Eye (tissue), 1 donor: ENCODE measurements around the gene RPAIN.
"Not testable (repeated sequence)": the region's sequence is repeated elsewhere in the genome, so short reads cannot be mapped to it uniquely, and the experiment has no call there.

Experiments
- DNase-seq: peaks from one replicate; pipeline ENCODE4 v3.0.0-alpha.2; 2015

The RPAIN gene

DNA sequence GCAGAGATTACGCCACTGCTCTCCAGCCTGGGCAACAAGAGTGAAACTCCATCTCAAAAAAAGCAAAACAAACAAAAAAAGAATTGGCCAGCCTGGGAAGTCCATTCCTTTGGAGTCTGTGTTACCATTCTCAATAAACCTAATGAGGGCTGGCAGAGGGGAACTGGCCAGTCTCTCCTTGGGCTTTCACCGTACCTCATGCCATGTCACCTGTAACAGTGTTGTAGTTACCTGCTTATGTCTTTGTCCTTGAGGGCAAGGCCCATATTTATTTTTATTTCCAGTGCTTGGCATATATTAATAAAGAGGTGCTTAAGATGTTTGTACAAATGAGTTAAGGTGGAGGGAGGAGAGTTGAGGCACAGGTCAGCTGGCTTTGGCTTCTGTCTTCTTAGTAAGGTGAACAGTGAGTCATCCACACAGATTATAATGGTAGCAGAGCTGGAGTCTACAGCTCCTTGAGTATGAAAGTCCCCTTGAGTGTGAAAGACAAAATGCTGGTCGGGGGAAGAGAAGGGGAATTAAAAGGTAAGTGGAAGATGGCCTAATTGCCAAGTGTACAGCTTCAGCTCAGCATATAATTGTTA, 10.5 kb downstream of the RPAIN start:
- DNase-seq: no peak

DNA sequence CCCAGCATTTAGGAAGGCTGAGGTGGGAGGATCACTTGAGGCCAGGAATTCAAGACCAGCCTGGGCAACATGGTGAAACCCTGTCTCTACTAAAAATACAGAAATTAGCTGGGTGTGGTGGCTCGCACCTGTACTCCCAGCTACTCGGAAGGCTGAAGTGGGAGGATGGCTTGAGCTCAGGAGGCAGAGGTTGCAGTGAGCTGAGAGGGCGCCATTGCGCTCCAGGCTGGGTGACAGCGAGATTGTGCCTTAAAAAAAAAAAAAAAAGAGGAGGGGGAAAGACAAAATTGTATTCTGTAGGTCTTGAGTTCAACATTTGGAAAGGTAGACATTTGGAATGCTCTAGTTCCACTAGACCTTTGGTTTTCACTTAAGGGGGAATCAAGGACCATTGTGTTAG, 11.3 kb downstream of the RPAIN start:
- DNase-seq: not testable (repeated sequence)

DNA sequence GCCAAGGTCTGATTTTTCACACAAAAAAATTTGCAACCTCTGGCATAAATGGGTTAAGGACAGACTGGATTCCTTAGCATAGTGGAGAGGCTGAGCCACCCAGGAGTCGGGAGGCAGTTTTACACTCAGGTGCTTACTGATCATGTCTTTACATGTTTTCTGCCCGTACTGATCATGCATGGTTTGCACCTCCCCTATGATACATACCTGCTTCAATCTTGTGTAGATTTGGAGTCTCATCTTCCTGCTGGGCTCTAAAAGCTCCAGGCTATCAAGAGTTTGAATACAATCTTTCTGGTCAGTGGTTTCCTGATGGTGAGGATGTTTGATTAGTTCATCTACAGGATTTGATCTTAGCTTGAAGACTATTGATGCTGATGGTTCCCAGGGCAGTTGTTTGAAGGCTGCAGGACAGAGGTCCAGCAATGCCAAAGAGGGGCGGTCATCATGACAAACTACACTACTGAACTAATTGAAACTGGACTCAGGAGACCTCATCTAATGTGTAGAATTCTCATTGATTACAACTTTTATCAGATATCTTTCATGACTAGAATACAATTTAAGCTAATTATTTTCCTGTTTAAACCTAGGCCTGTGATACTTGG, 12.1 kb downstream of the RPAIN start:
- DNase-seq: peak; percentile 79

DNA sequence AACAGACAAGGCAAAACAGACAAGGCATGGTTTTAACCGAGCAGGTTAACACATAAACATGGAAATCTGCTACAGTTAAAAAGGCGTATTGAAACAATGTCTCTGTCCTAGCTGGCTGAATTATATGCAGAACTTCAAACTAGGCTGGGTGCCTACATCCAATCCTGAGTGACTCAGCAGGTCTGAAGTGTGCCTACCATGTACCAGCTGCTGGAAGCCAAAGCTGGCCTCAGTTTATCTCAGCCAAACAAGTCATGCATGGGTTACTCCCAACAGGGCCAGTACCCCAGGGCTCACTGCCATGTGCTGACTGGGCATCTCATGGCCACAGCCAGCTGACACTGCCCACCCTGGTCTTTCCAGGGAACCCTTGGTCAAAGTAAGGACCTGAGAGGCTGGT, 15.0 kb downstream of the RPAIN start:
- no peak for DNase-seq

DNA sequence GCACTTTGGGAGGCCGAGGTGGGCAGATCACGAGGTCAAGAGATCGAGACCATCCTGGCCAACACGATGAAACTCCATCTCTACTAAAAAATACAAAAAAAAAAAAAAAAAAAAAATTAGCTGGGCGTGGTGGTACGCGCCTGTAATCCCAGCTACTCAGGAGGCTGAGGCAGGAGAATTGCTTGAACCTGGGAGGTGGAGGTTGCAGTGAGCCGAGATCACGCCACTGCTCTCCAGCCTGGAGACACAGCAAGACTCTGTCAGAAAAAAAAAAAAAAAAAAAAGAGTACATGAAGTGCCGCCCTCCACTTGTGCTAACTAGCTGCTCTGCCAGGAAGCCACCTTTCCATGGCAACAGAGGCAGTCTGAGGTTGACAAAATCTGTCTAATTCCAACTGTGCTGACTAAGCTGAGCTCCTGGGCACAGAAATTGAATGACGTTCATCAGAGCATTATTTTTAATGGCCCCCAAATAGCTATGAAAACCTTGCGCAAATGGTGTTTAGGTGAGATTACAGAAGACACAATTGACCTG, 15.9 kb downstream of the RPAIN start:
- DNase-seq: not testable (repeated sequence)

DNA sequence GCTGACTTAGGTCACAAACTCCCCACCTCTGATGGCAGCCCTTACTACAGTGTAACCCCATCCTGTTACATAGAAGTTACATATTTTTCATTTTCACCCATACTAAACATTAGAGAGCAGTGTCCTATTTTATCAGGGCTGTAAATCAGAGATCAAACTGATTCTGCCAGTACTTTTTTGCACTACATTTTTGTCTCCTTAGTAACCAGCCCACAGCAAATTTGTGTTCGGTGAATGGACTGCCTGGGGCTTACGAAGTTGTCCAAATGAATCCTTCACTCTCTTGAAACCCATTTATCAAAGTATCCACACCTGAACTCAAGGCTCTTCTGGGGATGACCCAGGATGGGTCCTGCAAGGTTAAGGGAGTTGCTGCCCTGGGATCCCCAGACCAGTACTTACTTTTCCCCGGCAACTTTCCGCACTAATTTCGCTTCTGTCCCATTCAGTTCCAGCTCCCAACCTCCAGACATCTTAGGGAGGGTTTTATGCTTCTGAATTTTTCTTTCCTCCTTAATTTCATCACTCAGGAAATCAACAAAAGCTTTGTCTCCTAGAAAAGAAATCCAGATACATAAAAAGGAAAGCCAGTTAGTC, 17.8 kb downstream of the RPAIN start:
- no peak for DNase-seq

DNA sequence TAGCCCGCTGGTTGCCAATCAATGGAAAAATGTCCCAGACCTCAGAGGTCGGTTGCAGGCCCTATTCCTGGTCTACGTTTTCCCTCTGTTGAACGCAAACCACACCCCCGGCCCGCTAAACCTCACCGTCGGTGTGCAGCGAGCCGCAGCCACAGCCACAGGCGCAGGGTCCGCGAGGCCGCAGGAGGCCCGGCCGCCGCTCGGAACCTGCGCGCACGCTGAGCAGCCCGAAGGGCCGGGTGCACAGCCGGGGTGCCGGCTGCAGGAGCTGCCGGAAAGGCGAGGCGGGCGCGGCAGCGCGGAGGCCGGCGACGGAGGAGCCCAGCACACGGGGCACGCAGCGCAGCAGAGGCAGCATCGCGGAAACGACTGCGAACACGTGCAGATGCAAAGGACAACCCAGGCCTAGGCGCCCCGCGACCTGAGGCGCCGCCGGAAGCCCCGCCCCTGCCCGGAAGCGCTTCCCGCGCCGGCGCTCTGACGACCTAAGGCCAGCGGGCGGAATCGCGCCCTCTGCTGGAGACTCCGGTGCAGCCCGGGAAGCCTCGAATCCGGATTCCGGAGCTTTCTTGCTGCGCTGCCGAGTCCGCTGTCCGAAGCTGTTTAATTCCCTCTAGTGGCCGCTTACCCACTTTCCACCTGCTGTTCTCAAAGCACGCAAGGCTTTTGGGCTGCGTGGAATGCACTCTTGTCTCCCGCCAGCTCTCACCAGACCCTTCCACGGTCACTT, 18.9 kb downstream of the RPAIN start, which contains the start of gene C1QBP:
TSS of gene C1QBP (minus strand) at position 440 of the 730 bp plus-strand sequence. CDS start at position 358, 82 bp downstream.
- DNase-seq: peak; percentile 98

DNA sequence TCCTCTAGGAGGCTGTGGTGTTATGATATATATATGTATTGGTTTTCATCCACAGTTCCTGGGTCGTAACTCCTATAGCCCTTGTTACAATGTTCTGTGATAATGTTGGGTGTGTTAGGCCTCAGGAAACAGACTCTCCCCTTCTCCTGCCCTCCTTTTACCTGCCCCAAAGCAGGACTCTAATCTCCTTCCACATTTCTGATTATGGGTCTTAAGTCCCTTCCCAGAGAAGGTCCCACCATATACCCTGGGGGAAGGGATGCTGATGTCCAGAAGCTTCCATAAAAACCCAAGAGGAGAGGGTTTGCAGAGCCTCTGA, 19.4 kb downstream of the RPAIN start:
- no peak for DNase-seq

DNA sequence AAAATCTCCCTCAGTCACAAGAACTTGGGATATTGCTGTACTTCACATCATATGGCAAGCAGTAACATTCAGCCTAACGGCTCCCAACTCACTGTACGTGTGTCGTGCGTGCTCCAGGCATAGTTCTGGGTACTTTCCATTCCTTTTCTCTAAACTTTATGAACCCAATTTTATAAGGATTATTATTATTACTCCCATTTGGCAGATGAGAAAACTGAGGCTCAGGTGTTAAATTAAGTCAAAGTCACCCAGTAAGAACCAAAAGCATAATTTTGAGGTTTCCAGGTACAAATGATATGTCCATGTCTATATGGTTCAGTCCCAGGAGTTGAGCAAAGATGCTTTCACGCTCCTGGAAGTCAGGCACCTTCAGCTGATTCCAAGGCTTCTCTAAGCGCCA, 23.7 kb downstream of the RPAIN start:
- DNase-seq: no peak

DNA sequence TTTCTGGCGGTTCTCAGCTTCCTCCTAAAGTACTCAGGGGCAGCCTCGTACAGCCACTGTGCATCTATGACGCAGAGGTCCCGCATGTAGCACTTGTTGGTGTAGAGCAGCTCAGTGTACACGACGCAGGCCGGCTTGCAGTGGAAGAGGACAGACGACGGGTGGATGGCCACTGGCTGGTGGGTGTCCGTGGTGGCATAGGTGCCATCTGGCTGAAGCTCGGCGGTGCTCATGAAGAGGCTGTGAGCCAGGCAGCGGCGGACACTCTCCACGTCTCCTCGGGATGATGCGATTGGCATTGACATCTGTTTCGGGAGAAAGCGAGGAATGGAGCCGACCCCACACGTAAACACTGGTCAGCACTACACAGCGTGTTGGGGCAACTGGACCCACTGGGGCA, 24.2 kb downstream of the RPAIN start:
- DNase-seq: no peak

DNA sequence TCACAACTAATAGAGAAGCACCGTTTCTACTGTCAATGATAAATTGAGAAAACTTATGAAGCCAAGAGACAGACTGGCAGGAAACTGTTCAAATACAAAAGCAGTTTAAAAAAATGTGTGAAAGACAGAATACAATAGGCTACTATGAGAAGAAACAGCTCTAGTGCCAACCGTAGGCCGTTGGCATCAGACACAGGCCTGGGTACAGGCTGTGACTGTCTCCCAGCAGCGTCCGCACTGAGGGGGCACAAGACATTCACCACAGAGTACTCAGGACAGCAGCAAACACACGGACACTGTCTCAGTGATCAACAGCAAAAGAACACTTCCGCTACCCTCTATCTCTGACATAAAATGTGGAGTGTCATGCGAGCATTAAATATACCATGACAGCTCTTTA, 26.8 kb downstream of the RPAIN start:
- no peak for DNase-seq

DNA sequence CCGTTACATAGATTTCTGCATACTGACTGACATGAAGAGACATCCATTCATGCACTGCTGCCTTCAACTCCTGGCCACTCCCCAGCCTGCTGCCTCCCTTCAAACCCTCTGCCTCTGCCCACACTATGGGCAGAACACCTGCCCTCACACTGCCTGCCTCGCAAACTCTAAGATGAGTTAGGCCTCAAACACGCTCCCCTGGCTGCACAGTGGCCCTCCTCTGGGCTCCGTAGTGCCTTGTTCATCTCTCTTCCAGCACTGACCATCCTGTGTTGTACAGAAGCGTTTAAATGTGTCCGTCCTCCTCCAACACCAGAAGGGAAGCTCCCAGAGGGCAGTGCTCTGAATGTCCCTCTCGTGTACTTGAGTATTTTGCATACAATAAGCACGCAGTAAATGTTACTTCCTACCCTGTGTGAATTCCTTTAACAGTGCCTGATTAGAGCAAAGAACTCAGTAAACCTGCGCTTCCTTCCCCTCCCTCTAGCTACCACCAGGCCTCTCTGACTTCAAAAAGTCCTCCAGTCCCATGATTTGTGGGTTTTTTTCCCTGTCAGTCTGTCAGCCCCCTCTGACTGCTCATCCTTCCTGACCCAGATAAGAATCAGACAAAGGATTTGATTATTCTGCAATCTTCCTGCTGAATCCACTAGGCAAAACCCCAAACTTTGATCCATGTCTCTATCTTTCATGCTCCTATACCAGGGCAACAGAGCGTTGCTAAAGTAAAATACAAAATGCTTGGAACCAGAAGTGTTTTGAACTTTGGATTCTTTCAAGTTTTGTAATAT, 44.9 kb downstream of the RPAIN start:
- no peak for DNase-seq

DNA sequence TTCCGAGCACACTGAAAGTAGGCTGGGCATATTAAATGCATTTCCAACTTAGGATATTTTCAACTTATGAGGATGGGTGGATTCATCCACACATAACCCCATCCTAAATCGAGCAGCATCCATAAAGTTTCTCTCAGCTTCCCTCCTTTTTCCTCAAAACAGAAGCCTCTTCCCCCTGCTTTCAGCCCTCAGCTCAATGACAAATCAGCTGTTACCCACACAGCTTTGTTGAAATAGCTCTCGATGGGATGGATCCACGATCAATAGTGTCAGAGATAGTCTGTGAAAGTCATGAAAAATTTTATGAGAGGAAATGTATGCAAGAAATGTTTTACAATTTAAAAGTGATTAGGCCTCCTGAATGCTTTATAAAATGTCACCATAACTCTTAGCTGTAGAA, 46.3 kb downstream of the RPAIN start:
- DNase-seq: no peak

DNA sequence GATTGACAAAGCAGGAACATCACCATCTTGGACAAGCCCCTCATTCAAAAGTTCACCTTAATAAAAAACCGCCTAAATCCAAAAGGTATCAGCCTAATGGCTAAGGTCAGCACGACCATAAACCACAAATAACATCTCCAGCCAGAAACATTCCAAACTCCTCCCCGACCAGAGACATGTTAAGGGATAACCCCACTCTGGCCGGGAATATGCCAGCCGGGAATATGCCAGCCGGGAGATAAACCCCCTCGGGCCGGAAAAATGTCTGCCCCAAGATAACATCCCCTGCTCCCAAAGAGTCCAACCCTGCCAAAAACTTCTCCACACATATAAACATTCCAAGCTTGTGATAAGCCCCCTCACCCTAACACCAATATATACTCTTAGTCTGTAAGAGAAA, 47.4 kb downstream of the RPAIN start:
- no peak for DNase-seq

DNA sequence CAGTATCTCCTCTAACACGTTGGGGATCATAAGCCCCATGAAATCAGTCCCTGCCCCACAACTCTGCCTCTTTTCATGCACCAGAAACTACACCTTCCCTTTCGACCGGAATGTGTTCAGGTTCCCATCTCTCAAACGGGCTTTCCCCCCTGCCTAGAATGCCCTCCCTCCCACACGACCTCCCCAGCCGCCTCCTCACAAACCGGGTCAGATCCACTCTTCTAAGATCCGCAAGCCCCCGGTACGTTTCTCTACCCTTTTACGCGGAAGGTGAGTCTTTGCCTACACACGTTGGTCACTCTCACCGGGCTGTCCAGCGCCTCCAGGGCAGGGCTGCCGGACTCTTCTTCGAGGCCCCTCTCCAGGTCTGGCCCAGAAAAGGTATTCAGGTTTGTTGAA, 48.1 kb downstream of the RPAIN start:
- DNase-seq: no peak

DNA sequence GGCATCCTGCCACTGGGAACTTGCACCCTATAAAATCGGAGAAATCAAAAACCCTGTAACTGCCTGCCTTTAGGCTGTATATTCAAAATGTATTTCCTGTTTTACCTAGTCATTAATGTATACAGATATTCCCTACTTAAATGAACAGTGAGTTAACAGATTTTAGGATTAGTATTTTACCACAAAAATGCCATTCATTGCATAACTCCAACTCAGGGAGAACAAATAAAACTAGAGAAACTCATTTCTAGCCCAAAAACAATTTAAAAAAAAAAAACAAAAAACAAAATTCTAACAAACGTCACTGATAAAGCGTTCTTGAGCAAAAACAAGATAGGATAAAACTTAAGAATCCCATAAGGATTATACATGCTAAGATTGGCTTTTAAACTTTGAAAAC, 52.5 kb downstream of the RPAIN start:
- no peak for DNase-seq

DNA sequence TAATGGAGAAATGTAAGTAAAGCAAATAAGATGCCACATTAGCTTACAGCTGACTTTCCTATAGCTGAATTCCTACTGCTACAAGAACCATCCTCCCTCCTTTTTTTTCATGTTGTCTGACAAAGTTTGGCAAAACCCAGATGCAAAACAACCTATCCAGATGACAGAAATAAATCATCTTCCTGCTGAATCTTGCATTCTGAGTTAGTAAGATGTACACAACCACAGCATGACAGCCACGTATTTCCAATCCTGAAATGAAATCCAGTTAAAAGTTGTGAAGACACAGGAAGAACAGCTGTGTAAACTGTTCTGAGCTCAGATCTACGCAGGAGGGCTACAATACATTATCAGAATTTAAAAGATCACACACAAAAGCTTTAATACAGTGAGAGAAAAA, 53.9 kb downstream of the RPAIN start:
- DNase-seq: no peak

DNA sequence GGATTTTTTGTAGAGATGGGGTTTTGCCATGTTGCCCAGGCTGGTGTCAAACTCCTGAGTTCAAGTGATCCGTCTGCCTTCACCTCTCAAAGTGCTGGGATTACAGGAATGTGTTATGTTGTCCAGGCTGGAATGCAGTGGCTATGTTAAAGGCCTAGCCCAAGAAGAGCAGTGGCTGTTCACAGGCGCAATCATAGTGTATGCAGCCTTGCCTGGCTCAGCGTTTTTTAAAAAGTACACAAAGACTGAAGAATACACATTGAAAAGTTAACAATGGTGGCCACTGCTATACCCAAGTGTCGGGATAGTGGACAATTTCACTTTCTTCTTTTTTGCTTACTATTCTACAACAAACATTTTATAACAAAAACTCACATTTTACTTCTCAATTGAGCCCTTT, 59.0 kb downstream of the RPAIN start:
- DNase-seq: no peak

DNA sequence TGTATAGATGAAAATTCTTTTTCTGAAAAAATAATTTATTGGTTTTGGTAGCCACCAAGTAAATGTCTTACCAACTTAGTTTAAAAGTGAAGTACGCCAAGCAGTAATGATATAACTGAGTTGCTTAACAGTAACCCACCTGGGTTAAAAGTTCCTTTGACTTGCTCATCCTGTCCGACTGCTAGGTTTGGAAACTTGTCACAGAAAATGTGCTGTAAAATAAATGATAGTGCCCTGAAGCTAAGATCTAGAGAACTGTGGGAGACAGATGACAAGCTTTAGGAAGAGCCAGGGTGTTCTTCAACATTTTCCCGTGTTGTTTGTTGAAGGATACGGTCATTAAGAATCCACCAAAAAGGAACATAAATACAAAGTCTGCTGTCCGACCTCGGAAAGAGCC, 61.0 kb downstream of the RPAIN start:
- DNase-seq: no peak

DNA sequence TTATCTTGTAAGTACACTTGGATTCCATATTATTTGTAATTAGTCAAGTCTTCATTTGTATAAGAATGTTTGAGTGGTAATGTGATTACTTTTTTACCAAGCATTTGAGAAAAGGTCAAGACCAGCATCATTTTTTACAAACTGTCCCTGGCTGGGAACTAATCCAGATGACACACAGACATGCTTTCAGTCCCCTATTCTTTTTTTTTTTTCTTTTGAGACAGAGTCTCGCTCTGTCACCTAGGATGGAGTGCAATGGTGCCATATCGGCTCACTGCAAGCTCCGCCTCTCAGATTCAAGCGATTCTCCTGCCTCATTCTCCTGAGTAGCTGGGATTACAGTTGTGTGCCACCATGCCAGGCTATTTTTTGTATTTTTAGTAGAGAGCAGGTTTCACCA, 61.5 kb downstream of the RPAIN start:
- no peak for DNase-seq
